OCI-M2 (cell line): Measurements from ENCODE around the gene SIGLEC9.

Source experiments
- DNase-seq: peaks from one replicate; lab custom pipeline; 2025; ENCODE audit not compliant: unreplicated experiment; lab: John Stamatoyannopoulos, UW

Gene SIGLEC9

DNA sequence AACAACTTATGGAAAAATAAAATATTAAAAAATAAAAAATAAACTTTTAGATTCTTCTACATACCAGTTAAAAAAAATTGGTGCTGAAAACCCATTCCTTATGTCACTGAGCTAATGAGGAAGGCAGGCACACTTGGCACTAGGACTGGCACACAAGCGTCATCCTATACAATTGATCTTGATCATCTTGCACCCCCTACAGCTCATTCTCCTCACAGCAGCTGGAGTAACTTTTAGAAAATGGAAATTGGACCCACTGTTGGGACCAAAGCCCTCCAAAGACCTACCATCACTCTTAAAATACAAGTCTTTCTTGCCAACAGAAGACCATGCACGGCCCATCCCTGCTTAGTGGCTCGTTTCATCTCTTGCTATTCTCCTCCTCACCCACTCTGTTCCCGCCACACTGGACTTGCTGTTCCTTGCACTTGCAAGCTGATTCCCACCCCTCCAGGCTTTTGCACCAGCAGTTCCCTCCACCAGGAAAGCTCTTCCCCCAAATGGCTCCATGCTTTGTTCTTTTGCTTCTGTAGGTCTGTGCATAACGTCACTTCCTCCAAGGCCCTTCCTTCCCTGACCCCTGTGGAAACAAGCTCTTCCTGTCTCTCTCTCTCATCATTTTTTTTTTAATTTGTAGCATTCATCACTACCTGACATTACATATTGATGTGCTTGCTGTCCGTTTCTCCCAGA lies 28.1 kb upstream of the SIGLEC9 start:
- no peak for DNase-seq

DNA sequence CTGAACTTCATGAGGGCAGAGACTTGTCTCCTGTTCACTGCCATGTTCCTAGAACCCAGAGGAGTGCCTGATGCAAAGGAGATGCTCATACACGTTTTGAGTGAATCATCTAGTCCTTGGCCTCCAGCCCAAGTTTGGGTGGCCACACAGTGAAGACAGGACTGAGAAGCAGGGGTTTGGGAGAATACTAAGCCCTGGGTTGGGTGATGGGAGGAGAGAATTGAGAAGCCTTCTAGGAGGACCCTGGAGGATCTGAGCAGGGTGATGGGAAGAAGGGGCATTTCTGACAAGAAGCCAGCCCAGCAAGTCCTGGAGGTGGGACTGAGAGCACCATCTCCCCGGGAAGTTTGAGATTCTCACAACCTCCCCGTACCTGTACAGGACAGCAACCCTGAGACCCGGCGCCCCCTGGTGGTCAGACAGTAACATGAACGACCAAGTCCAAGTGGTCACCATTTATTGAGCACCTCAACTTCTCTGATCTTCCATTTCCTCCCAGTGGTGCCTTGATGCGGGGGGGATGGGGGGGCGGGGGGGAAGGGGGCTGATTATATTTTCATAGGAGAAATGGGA lies 27.5 kb upstream of the SIGLEC9 start:
- DNase-seq = peak; percentile 31

DNA sequence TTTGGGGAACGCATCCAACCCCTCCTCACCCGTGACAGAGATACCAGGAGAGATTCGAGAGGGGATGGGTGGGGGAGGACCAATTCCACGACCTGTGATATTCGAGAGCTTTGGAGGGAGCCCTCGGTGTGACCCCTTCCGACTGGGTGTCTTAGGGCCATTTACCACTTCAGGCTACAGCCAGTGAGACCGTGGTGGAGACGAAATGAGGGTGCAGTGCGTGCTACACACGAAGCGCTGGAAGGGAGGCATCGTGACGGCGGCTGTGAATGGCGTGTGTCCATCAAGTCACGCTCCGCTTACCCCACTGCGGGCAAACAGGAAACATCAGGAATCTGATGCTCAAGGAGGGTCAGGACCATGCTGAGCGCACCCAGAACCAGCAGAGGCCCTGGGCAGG lies 26.9 kb upstream of the SIGLEC9 start:
- DNase-seq = no peak

DNA sequence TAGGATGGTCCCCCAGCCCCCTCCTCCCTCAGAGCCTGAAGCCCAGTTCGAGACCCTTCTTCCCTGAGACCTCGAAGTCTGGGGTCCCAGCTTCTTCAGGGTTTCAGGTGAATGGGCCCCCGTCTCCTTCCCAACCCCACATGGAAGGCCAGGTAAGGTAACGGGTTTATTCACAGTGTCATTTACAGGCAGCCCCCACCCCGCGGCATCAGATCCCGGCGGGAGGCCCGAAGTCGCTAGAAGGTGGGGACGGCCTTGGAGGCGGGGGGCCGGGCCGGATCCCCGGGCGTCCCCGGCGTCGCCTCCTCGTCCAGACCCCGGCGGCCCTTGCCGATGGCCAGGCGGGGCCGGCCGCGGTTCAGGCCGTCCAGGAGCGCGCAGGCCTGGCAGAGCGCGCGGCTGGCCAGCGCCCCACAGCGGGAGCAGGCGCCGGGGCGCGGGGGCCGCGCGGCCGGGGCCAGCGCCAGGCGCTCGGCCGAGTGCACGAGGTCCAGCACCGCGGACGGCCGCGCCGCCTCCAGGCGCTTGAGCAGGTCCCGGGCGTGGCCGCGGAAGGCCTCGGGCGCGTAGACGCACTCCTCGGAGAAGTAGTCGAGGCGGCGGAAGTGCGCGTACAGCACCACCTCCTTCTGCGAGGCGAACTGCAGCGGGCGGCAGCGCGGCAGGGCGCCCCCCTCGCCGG lies 26.2 kb upstream of the SIGLEC9 start:
- no peak for DNase-seq

DNA sequence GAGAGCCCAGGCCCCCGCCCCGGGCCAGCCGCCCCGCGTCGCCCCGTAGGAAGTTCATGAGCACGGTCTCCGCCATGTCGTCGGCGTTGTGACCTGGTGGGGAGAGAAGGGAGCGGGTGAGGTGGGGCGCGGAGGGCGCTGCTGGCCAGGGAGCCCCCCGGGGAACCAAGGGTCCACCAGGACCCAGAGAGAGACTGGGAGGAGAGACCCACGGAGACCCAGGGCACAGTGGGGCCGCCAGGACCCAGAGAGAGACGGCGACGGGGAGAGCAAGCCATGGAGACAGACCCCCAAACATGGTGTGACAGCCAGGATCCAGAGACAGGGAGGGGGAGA lies 25.7 kb upstream of the SIGLEC9 start:
- no peak for DNase-seq

DNA sequence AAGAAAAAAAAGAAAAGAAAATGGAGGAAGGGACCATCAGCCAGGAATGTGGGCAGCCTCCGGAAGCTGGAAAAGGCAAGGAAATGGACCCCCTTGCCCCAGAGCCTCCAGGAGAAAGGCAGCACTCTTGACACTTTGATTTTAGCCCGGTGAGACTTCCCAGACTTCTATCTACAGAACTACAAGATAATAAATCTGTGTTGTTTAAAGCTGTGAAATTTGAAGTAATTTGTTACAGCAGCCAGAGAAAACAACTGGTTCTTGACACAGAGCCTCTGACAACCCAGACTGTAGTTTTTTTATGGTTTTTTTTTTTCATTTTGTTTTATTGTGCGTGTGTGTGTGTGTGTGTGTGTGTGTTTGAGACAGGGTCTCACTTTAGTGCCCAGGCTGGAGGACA lies 24.1 kb upstream of the SIGLEC9 start:
- no peak for DNase-seq

DNA sequence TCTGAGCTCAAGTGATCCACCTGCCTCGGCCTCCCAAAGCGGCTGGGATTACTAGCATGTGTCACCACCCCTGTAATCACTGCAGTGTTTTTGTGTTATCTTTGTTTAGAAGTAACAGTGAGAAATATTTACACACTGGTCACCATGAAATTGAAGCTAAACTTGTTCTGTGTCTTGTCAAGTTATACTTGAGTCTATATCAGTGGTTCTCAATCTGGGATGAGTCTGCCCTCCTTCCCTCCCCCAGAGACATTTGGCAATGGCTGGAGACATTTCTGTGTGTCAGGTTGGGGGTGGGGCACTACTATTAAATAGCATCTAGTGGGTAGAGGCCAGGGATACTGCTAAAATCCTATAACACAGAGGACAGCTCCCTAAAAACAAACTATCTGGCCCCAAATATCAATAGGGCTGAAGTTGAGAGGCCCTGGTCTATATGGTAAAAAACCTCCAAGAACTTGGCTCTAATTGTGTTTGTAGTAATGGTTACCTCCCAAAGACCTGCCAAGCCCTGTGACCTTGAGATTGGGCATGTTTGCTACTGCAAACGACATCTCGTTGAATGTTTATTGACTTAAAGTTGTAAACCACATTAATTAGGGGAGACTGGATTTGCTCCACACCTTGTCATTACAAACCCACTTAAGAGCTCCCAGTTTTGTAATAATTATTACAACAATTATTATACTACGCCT lies 23.4 kb upstream of the SIGLEC9 start:
- DNase-seq = no peak

DNA sequence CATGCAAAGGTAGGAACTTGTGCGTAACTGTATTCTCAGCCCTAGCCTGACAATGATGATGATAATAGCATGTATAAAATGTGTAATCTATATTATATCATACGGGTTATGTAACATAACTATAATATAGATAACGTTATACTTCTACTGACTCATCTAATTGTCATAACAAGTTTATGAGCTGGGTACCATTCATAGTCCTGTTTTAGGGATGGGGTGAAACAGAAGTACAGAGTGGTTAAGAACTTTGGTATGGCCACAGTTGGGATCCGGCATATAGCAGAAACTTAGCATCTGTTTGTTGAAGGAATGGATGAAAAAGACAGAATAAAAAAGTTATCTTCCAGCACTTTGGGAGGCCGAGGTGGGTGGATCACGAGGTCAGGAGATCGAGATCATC lies 21.7 kb upstream of the SIGLEC9 start:
- DNase-seq = no peak

DNA sequence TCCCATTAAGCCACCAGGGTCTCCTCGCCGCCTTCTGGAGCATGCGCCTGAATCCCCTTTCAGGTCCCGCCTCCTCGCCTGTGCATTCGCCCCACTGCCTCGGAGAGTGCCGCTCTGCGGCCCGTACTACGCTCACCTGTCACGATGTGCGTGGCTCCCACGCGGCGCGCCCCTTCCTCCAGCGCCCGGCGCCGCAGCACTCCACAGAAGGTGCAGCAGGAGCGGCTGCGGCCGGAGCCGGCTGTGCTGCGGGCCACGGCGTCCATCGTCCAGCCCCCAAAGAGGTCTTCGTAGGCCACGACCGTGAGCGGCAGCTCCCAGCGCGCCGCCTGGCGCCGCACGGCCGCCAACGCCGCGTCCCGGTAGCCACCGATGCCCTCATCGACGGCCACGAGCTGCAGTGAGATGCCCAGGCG lies 20.8 kb upstream of the SIGLEC9 start:
- DNase-seq = no peak

DNA sequence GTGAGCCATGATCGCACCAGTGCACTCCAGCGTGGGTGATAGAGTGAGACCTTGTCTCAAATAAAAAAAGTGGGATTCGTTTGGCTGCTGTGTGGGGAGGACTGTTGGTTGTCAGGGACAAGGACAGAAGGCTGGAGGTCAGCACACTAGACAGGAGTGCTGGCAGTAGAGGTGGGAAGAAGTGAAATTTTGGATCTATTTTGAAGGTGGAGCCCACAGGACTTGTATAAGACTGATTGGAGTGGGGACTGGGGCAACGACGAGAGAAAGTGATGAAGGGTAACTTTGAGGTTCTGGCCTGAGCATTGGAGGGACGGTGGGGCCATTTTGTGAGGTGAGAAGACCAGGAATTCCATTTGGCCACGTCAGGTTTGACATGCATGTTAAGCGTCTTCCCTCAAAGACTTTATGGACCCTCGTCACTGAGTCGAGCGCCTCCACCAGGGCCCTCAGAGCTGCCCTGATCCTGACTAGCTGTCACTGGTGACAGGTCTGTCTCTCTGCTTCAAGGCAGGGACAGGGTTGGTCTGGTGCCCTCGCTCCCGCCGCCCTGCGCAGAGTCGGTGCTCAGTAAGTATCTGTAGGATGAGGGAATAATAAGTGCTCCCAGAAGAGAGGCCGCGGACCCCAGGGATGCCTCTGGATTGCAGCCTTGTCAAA lies 17.2 kb upstream of the SIGLEC9 start:
- no peak for DNase-seq

DNA sequence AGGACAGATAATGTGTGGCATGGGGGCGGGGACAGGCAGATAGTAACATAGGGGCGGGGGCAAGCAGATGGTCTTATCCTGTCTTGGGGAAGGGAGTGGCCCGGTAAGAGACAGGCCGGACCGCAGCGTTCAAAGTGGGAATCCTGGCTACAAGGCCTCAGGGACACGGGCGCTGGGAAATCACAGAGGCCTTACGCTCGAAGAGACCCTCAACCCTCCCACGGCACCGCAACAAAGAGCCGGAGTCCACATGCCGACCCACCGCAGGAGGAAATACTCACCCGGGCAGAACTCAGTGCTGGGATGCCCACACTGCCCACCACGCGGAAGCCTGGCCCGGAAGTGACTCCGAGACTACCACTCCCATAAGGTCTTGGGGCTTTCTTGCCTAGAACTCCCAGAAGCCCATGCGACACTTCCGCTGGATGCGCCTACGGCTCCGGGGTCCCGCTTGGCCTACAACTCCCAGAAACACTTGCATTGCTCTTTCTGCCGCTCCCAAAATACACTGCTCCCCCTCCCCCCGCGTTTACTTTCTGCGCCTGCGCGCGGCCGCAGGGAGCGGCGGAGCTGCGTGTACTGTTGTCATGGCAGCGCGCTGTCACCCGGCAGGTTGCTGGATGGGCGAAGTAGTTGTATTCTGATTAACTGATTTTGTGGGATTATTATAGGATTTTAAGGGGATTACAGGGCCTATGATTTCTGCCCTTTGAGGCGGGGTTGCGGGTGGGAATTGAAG lies 16.5 kb upstream of the SIGLEC9 start, which contains the start of gene CTU1:
CTU1 (minus strand) TSS at position 344 of the 739 bp plus-strand sequence. CDS start 3,840 bp downstream, outside the sequence.
- DNase-seq = peak; percentile 81

DNA sequence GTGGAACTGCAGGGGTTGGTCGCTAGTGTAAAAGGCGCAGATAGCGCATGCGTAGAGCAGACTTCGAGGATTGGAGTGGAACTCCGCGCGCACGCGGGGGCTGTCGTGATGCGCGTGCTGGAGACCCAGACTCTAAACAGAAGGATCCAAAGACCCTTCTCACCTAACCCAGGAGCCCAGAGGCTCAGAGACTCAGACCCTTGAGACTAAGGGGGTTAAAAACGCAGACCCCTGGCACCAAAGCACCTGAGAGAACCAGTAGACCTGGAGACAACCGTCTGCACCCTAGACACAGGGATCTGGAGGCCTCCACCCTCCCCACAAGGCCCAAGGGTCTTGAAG lies 15.9 kb upstream of the SIGLEC9 start:
- DNase-seq = peak; percentile 81

DNA sequence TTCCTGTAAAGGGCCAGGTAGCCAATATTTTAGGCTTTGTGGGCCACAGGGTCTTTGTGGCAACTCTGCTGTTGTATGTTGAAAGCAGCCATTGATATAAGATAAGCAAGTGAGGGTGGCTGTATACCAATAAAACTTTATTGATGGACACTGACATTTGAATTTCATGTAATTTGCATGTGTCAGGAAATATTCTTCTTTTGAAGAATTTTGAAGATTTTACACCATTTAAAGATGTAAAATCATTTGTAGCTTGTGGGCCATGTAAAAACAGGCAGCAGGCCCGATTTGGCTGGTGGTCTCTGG lies 14.1 kb upstream of the SIGLEC9 start:
- no peak for DNase-seq

DNA sequence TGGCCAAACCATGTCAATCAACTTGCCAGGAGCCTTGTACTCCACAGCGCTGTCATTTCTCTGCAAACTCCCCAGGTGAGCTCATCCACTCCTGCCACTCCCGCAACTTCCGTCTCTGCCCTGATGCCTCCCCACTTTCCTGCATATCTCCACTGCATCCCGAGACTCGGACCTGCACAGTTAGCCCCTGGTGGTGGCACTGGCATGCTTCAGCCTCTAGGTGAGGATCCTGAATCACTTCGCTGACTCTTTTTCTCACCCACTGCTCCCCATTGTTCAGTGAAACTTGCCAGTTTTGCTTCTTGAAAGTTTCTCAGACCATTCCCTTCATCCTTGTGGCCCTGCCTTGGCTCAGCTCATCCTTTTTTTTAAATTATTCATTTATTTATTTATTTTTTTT lies 13.1 kb upstream of the SIGLEC9 start:
- DNase-seq = no peak

DNA sequence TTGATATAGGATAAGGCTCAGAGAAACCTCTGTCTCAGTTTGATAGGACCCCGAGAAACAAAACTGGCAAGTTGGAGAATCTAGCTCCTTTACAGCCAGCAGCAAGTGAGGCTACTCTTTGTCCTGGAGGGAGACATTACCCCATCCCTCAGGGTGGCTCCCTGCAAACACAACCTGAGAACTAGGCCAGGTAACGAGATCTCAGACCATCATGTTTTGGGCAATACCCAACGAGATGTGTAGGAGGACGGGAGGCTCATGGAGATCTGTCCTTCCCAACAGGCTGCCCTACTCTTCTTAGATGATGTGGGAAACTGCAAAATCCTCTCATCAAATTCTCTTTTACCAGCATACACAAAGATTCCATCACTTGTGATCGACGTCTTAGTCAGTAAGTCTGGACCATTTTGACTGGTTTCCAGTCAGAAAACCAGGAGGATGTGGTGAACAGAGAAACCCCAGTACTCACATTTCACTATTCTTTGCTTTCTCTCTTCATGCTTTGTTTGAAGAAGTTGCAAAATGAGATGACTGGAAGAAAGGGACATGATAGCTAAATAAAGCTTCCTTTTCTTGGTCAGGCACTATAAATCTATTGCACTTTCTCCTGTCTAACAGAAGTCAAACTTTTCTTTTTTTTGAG lies 10.5 kb upstream of the SIGLEC9 start:
- no peak for DNase-seq

DNA sequence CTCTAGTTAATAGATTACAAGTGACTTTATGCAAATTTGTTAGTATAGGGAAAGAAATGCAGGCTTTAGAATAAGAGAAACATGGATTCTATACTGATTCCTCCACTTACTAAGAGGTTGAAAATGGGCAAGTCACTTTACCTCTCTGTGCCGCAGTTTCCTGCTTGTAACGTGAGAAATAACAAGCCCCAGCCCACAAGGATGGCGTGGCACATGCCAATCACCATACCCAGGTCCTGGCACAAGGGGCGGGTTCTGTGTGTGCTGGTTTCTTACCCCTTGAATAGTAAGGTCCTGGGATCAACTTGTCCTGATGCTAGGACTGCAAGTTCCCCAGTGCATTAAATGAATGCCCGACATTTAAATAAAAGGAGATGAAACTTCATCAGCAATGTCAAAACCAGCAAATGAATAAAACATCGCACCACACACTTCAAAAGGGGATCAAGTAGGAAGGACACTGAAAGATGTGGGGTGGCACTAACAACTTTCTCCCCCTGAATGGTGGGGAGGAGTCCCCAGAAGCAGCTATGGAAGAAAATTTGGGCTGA lies 7.9 kb upstream of the SIGLEC9 start:
- no peak for DNase-seq

DNA sequence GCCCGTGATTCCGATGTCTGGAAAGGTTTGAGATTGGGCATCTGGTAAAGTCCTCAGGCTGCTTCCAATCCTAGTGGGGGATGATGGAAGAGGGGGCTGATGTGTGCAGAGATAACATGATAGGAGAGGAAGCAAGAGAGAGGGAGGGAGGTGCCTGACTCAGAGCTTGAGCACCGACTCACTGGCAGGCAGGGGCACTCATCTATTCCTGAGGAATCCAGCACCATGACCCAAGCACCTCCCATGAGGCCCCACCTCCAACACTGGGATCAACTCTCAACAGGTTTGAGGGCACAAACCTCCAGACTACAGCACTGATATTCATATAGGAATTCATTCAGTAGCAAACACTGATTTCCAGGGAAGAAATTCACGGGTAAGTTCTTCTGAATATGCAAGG lies 5.6 kb upstream of the SIGLEC9 start:
- DNase-seq = no peak

DNA sequence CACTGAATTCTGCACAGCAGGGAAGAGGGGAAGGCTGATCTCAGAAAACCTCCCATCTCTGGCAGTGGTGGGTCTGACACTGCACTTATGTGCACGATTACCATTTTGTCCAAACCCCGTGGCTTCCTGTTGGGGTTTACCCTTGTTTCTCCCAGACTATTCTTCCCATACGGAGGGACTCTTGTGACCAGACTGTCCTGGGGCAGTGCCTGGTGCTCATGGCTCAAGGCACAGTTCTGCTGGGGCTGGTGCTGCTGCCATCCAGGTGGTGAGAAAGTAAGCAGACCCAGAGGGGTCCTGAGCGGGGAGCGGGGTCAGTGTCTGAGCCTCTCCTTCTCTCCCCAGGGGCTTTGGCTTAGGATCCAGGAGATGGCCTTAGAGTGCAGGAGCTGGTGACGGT lies 5.1 kb upstream of the SIGLEC9 start:
- no peak for DNase-seq

DNA sequence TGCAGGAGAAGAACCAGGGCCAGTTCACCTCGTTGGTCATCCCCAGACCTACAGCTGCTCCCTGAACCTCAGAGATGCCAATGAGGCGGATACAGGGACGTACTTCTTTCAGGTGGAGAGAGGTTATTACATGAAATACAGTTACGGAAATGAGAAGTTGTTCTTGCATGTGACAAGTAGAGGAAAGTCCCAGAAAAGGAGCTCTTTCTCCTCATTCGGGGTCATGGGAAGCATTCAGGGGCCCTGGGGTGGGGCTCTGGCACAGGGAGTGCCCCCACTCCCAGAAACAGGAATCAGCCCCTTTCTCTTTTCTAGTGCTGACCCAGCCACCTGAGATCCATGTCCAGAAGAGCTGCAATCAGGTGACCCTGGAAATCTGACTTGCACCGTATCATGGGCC lies 4.5 kb upstream of the SIGLEC9 start:
- no peak for DNase-seq

DNA sequence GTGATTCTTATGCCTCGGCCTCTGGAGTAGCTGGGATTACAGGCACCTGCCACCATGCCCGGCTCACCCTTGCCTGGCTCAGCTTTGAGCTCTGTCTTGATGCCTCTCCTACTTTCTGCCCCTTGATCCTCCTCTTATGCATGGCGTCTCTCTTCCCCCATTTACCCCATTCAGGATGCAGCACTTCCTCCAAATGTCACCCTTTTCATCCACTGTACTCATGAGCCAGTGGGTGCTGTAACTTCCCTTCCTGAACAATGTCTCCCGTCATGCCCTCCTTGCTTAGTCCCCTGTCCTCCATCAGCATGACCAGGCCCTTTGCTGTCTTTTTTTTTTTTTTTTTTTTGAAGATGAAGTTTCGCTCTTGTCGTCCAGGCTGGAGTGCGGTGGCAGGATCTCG lies 3.4 kb upstream of the SIGLEC9 start:
- no peak for DNase-seq
